Upper lobe of left lung (tissue), 6 donors: Measurements from ENCODE around the gene TNC. TPM values are rescaled to one million over a fixed set of nuclear protein-coding genes. Genes with fewer than 3 reads are reported as not detected.
A peak's percentile ranks its signal among the peaks of the same experiment; 100 is the strongest.
"Not testable (repeated sequence)": the region's sequence is repeated elsewhere in the genome, so short reads cannot be mapped to it uniquely, and the experiment has no call there.

Experiments used
- ATAC-seq, 2 donors: fragments of 200-7000 bp; cut with Tn5 transposase; one replicate each; pipeline ENCODE4 v1.9.1; 2022; ENCODE audit warnings: mild to moderate bottlenecking in 2 of 2, moderate library complexity in 2 of 2; ENCODE audit not compliant: low FRiP score in 2 of 2
- DNase-seq, 2 donors: peaks; one replicate each; pipeline ENCODE4 v3.0.0-alpha.2; 2019 to 2020
- H3K27ac ChIP-seq, 4 donors: fragments of 200-600 bp; sonication (generic); one replicate each; pipeline ENCODE4 v1.5.1; 2016 to 2019
- H3K27me3 ChIP-seq, 4 donors: fragments of 200-600 bp; sonication (generic); one replicate each; pipeline ENCODE4 v1.5.1; 2017 to 2019
- H3K36me3 ChIP-seq, 4 donors: fragments of 200-600 bp; sonication (generic); one replicate each; pipeline ENCODE4 v1.5.1; 2016 to 2019
- H3K4me1 ChIP-seq, 4 donors: fragments of 200-600 bp; sonication (generic); one replicate each; pipeline ENCODE4 v1.5.1; 2018 to 2019
- H3K4me3 ChIP-seq, 4 donors: fragments of 200-600 bp; sonication (generic); one replicate each; pipeline ENCODE4 v1.5.1; 2017 to 2019; ENCODE audit warnings: mild to moderate bottlenecking in 2 of 4, moderate library complexity in 1 of 4
- H3K9me3 ChIP-seq, 4 donors: fragments of 200-600 bp; sonication (generic); one replicate each; pipeline ENCODE4 v1.5.1; 2018 to 2019
- CTCF ChIP-seq, 6 experiments: fragments of 450-650 bp in 4 of 6; fragments of 200-600 bp in 2 of 6; sonication (generic) in 2 of 6; IDR thresholded peaks; one replicate each; pipeline ENCODE4 v1.5.1; 2016 to 2019; ENCODE audit warnings: antibody characterized with exemption in 6 of 6
- EP300 ChIP-seq, 4 donors: sonication (generic); formaldehyde crosslinking; IDR thresholded peaks; one replicate each; pipeline ENCODE4 v1.5.1; 2017; ENCODE audit warnings: antibody characterized with exemption in 4 of 4, control low read depth in 2 of 4
- POLR2A ChIP-seq, 4 donors: fragments of 450-650 bp; IDR thresholded peaks; one replicate each; pipeline ENCODE4 v1.5.1; 2016 to 2017; ENCODE audit warnings: antibody characterized with exemption in 4 of 4, mild to moderate bottlenecking in 2 of 4
- POLR2AphosphoS5 ChIP-seq, 2 donors: sonication (generic); formaldehyde crosslinking; IDR thresholded peaks; one replicate each; pipeline ENCODE4 v1.5.1; 2017; ENCODE audit warnings: antibody characterized with exemption in 2 of 2
- WGBS, 2 donors: methylation state at CpG; one replicate each; pipeline ENCODE4 v1.1.5; 2017 to 2018; 5-methylcytosine and 5-hydroxymethylcytosine counted together
- total RNA-seq, 6 donors: library from RNA; depleted of rRNA in 4 of 6; stranded (reverse); fragments of >200 nt in 4 of 6; gene quantifications; one replicate each; pipeline versions ENCODE4 v1.1.0 to v1.2.1, GENCODE V29; 2016 to 2021
- donor health status: DM: no; HTN: no; CAD: no; lungs with moderate emphysema.
- donor health status: DM: no; HTN: yes; CAD: no; lungs with severe emphysema.

The TNC gene
- total RNA-seq, 6 donors from 2014 or later: 7.3 to 53.5 (median 23.8) TPM

- DNase-seq: peak in 1 of 2 donors; percentile 42
- Histone ChIP-seq H3K4me3 (no peak overlapping the region), H3K27me3 (no peaks in the 10 kb centered on the region), H3K36me3 (no peaks in the 10 kb centered on the region), H3K9me3 (no peaks in the 10 kb centered on the region), H3K4me1 (no peaks in the 10 kb centered on the region), H3K27ac (peak overlapping the region in 1 of 4 donors; percentile 17)
- 83 to 87% methylated on average over 7 to 12 of the region's 12 CpGs for WGBS, 2 donors
- TF ChIP-seq POLR2A (IDR thresholded peaks at IDR 0.05): no peak
- no peak for TF ChIP-seq POLR2AphosphoS5 (IDR thresholded peaks at IDR 0.05)
- TF ChIP-seq CTCF (IDR thresholded peaks at IDR 0.05): no peak
- no peak for TF ChIP-seq EP300 (IDR thresholded peaks at IDR 0.05)
- peak in 1 of 2 donors; percentile 73 for ATAC-seq
Measured at GRCh38 chr9:115132648-115133047, 14.7 kb upstream of the TNC start.

GRCh38 chr9:115130176-115130575 lies 12.2 kb upstream of the TNC start:
- Histone ChIP-seq H3K9me3 (no peaks in the 10 kb centered on the region), H3K27ac (no peak overlapping the region), H3K4me1 (no peaks in the 10 kb centered on the region), H3K4me3 (no peak overlapping the region), H3K27me3 (no peaks in the 10 kb centered on the region), H3K36me3 (no peaks in the 10 kb centered on the region)
- no peak for ATAC-seq
- no peak for TF ChIP-seq CTCF (IDR thresholded peaks at IDR 0.05)
- TF ChIP-seq POLR2A (IDR thresholded peaks at IDR 0.05): no peak
- TF ChIP-seq EP300 (IDR thresholded peaks at IDR 0.05): no peak
- WGBS, 2 donors: 90 to 92% methylated on average over 3 of the region's 3 CpGs
- no peak for DNase-seq

- H3K4me1 ChIP-seq, DNase-seq, ATAC-seq, H3K36me3 ChIP-seq, H3K9me3 ChIP-seq, H3K27ac ChIP-seq, H3K27me3 ChIP-seq, H3K4me3 ChIP-seq: not testable (repeated sequence)
- WGBS, 2 donors: 89 to 91% methylated on average over 6 of the region's 6 CpGs
Measured at GRCh38 chr9:115128726-115129125, 10.8 kb upstream of the TNC start.

GRCh38 chr9:115127191-115127817 lies 9.3 kb upstream of the TNC start:
- ATAC-seq (no peak), DNase-seq (no peak)
- no peaks in the 10 kb centered on the region for H3K9me3 ChIP-seq
- H3K36me3 ChIP-seq: no peaks in the 10 kb centered on the region
- TF ChIP-seq CTCF (IDR thresholded peaks at IDR 0.05) (no peak), POLR2AphosphoS5 (IDR thresholded peaks at IDR 0.05) (no peak), POLR2A (IDR thresholded peaks at IDR 0.05) (no peak), EP300 (IDR thresholded peaks at IDR 0.05) (no peak)
- WGBS, 2 donors: 64 to 70% methylated on average over 4 of the region's 4 CpGs
- H3K27ac ChIP-seq: no peak overlapping the region
- H3K27me3 ChIP-seq: no peaks in the 10 kb centered on the region
- no peaks in the 10 kb centered on the region for H3K4me1 ChIP-seq
- no peak overlapping the region for H3K4me3 ChIP-seq

GRCh38 chr9:115126404-115126803 lies 8.4 kb upstream of the TNC start:
- no peak for TF ChIP-seq POLR2A (IDR thresholded peaks at IDR 0.05)
- TF ChIP-seq EP300 (IDR thresholded peaks at IDR 0.05): no peak
- no peak for TF ChIP-seq POLR2AphosphoS5 (IDR thresholded peaks at IDR 0.05)
- TF ChIP-seq CTCF (IDR thresholded peaks at IDR 0.05): no peak
- no peaks in the 10 kb centered on the region for H3K9me3 ChIP-seq
- no peaks in the 10 kb centered on the region for H3K27me3 ChIP-seq
- H3K27ac ChIP-seq: no peak overlapping the region
- H3K4me1 ChIP-seq: no peaks in the 10 kb centered on the region
- 63 to 65% methylated on average over 2 of the region's 2 CpGs for WGBS, 2 donors
- ATAC-seq (no peak), DNase-seq (no peak)
- no peak overlapping the region for H3K4me3 ChIP-seq
- H3K36me3 ChIP-seq: no peaks in the 10 kb centered on the region
